Measurements from ENCODE around the gene PRRT1.
"Not testable (repeated sequence)": the region's sequence is repeated elsewhere in the genome, so short reads cannot be mapped to it uniquely, and the experiment has no call there.

The PRRT1 gene

DNA sequence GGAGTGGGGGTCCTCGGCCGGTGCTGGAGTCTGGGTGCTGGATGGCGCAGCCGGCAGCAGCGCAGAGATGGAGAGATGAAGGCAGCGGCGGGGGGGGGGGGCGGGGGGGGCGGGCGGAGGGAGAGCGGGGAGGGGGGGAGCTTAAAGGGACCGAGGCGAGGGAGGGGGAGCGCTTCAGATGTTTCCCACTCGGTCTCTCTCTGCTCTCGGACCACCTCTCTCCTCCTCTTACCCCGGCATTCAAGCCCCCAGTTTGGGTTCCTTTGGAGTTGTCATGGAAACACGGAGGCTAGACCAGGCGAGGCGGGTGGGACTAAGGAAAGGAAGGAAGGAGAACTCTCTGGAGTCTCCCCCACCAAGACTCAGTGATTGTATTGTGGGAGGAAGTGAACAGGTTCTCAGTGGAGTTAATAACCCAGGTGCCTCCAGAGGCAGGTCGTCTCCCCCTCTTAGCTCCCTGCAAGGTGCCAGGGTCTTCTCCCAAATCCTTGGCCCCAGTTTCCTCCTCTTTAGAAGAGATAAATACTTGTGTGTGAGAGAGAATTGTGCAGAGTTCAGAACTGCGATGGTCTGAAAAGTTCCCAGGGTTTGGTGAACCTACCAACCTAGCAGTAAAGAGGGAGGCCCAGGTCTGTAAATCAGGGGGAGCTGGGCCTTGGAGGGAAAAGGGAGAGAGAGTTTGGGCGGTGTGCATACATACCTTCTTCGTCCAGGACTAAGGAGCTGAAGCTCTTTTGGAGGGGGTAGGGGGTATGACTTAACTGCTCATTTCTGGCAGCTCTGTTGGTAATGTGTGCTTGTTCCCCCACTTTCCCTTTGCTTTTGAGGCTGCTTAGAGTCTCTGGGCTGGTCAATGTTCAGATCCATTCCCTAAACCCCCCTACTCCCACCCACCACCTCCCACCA, at the start of gene PRRT1:
PRRT1 (minus strand) TSS at position 77 of the 906 bp plus-strand sequence. CDS start 112 bp downstream, outside the sequence.
- no peak for DNase-seq (ENCODE audit: low read depth, low spot score)

- DNase-seq (ENCODE audit: low read depth, low spot score) = no peak
Measured at GRCh38 chr6:32200711-32201475, 49.2 kb upstream of the PRRT1 start.

DNA sequence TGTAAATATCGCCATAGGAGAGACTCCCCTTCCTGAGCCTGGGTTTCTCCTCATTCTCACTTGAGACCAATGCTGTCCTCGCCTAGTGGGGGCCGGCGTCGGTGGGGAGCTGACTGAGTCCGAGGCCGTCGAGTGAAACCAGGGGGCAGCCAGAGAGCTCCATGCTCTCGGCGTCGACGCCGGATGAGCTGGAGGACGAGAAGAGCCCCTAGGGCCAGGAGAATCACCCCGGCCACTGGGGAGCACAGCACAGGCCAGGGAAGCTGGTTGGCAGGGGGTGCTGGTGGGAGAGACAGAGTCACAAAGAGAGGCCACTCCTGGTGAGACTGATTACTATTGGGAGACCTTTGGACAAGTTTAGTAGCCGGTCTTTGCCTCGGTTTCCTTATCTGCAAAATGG, 47.1 kb upstream of the PRRT1 start:
- DNase-seq (ENCODE audit: low read depth, low spot score) = no peak

DNA sequence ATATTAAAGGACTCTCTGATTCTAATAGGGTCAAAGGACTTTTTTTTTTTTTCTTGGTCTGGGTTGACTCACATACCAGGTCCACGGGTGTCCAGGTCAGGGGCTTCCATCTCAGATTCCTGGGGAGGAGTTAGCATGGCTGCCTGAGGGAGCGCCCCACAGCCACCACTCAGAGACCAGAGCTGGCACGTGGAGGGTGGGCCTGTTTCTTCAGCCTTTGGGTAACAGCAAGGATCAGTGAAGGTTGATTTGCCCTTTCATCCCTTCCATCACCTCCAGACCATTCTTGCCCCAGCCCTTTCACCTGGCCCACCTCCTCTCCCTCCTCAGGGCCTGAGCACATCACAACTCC, 46.6 kb upstream of the PRRT1 start:
- DNase-seq (ENCODE audit: low read depth, low spot score) = no peak

DNA sequence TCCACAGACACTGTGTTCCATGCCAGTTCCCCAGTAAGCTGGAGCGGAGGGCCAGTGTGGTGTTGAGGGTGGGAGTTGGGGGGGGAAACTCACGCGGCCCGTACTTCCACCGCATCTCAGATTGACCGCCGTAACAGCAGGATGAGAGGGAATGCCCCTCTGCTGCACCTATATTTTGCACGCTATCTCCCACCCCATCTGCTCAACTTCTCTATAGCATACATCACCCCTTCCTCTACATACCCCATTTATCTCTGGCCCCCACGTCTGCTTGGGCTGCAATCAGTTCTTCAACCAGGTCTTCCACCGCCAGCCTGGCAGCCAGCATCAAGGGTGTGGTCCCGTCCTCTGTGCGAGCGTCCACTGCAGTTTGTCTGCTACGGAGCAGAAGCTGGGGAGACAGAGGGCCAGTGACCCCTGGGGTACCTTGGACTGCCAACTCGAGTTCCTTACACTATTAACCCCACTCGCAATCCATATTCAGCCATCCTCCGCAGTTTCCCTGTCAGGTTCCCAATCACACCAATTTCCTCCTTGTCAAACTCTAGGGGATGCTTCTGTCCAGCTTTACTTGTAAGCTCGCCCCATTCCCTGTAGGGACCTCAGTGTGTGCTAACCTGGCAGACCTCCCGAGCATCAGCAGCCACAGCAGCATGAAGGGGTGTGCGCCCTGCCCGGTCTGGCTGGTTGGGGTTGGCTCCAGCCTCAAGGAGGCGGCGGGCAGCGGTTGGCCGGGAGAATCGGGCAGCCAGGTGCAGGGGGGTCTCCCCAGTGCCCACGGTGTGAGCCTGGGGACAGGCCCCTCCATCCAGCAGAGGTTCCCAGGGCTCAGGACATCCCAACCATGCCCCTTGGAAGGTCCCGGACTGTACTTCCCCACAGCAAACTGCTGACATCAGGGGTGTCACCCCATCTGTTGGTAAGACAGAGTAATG, 45.2 kb upstream of the PRRT1 start:
- peak; percentile 26 for DNase-seq (ENCODE audit: low read depth, low spot score)

GRCh38 chr6:32195902-32196681, 44.4 kb upstream of the PRRT1 start:
- peak; percentile 94 for DNase-seq (ENCODE audit: low read depth, low spot score)

DNA sequence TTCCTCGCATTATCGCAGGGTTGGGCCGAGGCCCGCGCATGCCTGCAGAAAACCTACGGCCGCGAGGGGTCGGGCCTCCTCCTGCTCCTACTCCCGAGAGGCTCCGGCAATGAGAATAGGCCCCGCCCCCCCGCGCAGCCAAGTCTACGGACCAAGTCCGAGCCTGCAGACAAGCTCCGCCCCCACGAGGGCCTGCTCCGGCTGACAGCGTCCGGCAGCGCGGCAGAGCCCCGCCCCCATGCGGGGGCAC, 43.8 kb upstream of the PRRT1 start:
- peak; percentile 100 for DNase-seq (ENCODE audit: low read depth, low spot score)

DNA sequence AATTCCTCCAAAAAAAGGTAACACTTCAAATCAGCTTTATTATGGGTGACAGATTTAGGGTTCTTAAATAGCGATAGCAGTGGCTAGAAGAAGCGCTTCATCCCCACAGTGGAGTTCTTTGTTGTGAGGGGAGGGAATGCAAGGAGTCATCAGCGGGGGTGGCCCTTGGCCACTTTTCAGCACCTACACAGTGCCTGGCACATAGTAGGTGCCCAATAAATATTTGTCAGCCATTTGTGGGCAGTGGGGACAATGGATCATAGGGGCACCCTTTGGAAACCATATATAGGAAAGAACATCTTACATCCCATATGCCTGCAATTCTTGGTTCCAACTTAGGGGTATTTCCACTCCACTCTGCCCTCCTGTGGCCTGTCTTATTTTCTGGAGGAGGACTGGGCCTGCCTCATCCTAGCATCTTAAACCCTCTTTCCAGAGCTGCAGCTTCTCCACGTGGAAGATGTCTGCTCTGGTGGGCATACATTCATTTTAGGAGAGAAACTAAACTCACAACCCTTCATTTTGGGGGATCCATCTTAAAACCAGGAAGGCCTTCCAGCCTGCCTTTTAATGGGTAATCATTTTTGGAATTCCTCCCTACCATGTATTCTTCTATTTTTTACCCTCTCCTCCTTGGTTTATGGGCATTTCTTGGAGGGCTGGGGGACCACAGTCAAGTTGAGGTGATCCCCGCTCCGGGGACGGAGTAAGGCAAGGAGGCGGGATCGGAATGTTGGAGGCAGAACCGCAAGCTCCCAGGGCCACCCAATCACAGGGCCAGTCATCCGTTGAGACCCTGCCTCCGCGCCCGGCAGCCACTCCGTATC, 43.3 kb upstream of the PRRT1 start:
- peak; percentile 67 for DNase-seq (ENCODE audit: low read depth, low spot score)

DNA sequence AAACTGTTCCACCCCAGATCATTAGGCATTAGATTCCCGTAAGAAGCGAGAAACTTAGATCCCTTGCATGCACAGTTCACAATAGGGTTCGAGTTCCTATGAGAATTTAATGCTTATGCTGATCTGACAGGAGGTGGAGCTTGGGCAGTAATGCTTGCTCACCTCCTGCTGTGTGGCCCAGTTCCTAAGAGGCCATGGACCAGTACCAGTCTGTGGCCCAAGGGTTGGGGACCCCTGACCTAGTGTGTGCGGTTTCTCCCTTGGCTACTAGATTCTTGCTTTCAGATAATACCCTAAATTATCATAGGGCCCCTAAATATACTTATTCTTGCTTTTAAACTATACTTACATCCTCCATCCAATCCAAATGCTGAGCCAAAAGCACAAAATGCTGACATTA, 42.6 kb upstream of the PRRT1 start:
- no peak for DNase-seq (ENCODE audit: low read depth, low spot score)

DNA sequence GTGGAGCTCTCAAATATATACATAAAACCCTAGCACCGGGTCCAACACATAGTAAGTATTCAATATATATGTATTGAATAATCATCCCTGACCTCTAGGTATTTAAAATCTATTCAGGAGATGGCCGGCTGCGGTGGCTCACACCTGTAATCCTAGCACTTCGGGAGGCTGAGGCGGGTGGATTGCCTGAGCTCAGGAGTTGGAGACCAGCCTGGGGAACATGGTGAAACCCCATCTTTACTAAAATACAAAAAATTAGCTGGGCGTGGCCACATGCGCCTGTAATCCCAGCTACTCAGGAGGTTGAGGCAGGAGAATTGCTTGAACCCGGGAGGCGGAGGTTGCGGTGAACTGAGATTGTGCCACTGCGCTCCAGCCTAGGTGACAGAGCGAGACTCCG, 41.4 kb upstream of the PRRT1 start:
- DNase-seq (ENCODE audit: low read depth, low spot score) = not testable (repeated sequence)

DNA sequence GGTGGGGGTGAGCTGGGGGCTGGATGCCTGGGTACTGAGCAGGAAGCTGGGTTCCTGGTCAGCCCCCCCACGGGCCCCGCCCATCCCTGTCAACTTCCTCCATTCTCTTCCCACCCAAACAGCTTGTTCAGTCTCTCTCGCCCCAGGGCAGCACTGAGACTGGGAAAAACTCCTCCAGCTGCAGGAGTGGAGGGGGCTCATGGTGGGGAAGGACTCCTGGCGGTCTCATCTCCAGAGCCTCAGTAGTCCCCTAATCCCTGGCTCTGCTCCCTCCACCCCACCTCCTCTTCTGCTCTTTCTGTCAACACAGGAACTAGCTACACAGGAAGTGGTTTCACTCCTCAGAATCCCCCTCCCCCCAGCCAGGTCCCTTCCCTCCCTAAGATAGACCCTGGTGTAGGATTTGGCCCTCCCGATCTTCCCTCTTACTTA, 40.9 kb upstream of the PRRT1 start, which contains the start of gene GPSM3:
GPSM3 (minus strand) TSS at position 36 of the 432 bp plus-strand sequence. CDS start 130 bp downstream, outside the sequence.
- no peak for DNase-seq (ENCODE audit: low read depth, low spot score)

DNA sequence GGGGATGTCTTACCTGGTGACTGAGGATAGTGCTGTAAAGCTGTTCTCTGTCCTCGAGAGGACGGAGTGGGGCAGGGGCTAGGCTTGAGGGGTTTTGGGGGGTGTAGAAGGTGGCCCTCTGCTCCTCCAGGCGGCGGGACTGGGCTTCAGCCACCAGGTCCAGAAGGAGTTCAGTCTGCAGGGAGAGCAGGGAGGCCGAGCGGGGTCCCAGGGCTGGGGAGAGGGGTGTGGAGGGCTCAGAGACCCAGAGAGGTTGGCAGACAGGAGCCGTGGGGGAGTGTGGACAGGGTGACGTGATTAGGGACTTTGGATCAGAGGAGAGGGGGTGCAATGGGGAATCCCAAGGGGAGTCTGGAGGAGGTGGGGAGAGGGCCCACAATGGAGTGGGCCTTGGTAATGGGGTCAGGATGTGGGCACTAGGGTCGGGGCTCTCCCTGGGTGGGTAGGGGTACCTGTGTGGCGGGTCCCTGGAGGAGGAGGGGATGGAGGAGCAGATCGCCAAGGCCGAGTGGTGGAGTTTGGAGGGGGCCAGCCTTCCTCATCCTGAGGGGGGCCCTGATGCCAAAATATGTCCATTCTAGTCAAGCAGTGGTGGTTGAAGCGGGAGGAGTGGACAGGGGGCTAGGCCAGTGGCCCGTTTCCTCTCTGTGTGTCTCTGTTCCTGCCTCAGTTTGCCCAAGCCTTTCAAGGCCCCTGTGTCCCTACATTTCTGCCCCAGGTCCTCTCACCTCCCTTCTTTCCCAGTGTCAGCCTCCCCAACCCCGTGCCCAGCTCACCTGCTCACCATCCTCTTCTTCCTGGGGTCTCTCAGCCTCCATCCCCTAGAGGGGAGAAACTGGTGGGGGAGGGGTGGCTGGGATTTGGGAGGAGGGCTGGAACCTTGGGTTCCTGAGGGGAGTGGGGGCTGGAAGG, 40.2 kb upstream of the PRRT1 start:
- DNase-seq (ENCODE audit: low read depth, low spot score) = no peak

DNA sequence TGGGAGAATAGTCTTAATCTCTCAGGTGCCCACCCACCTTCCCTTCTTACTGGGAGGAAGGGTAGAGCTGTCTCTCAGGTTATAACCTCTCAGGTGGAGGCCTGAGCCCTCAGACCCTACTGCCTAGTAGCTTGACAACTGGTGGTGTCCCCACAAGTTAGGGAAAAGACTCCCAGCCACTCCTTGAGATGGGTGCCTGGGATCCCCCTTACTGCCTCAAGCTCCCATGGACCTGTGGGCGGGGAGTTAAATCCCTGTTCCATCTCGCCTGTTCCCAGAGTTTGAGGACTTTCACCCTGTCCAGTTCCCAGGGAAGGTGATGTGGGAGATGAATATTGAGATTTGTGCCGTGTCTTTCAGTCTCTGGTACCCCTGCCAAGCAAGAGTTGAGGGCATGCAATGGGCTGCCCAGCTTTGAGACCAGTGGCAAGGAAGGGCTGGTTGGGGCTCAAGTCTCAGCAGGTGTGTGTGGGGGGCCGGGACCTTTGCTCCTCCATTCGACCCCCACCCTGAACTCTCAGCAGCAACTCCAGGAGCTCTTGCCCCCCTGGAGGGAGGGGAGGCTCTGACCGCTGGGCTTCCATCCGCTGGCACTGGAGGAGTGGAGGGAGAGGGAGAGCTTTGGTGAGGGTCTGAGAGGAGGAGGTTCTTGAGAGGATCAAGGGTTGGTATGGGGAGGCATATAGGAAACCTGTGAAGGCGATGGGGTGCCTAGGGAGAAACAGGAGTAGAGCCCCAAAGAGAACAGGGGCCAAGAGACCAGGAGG, 39.4 kb upstream of the PRRT1 start:
- DNase-seq (ENCODE audit: low read depth, low spot score) = no peak

- DNase-seq (ENCODE audit: low read depth, low spot score) = peak; percentile 93
Measured at GRCh38 chr6:32190054-32190851, 38.5 kb upstream of the PRRT1 start, which contains the start of gene PBX2. Gene PBX2, minus strand, starts transcription at chr6:32190202. Its CDS starts 287 bp downstream, at chr6:32189915.

DNA sequence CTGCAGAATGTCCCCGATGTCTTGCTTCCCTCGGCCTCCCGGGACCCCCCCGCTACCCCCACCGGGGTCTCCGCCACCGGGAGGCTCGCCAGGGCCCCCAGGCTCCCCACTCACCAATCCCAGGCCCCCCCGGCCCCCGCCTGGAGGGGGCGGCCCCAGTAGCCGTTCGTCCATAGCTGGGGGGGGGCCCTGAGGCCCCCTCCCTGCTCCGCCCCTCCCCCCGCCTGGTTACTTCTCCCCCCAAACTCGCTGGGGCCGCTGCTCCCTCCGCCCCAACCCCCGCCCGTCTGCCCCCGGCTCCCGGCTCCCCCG, 38.0 kb upstream of the PRRT1 start:
- DNase-seq (ENCODE audit: low read depth, low spot score) = no peak

GRCh38 chr6:32189069-32189741, 37.5 kb upstream of the PRRT1 start:
- DNase-seq (ENCODE audit: low read depth, low spot score) = no peak
